Heart left ventricle (tissue), 16 donors: ENCODE measurements around the gene TAF11L14. TPM values are rescaled to one million over a fixed set of nuclear protein-coding genes. Genes with fewer than 3 reads are reported as not detected.

Experiments
- ATAC-seq, 4 donors: fragments of 200-7000 bp; cut with Tn5 transposase; one replicate each; pipeline ENCODE4 v1.9.1; 2020 to 2022; ENCODE audit warnings: moderate library complexity in 4 of 4, mild to moderate bottlenecking in 3 of 4, moderate number of reproducible peaks in 1 of 4
- DNase-seq, 5 donors: peaks; one replicate each; pipeline ENCODE4 v3.0.0-alpha.2; 2020
- H3K27ac ChIP-seq, 12 donors: fragments of 200-600 bp; sonication (generic) in 4 of 12; one replicate each; pipeline versions ENCODE4 v1.5.0 to v1.8.0; 2016 to 2022; ENCODE audit warnings: mild to moderate bottlenecking in 2 of 12
- H3K27me3 ChIP-seq, 9 donors: fragments of 200-600 bp; sonication (generic) in 2 of 9; one replicate each; pipeline versions ENCODE4 v1.5.1 to v1.8.0; 2016 to 2022; ENCODE audit warnings: mild to moderate bottlenecking in 3 of 9
- H3K36me3 ChIP-seq, 9 donors: fragments of 200-600 bp; sonication (generic) in 2 of 9; one replicate each; pipeline versions ENCODE4 v1.5.0 to v1.8.0; 2018 to 2022; ENCODE audit warnings: mild to moderate bottlenecking in 2 of 9
- H3K4me1 ChIP-seq, 12 donors: fragments of 200-600 bp; sonication (generic) in 4 of 12; one replicate each; pipeline versions ENCODE4 v1.5.0 to v1.8.0; 2016 to 2022; ENCODE audit warnings: mild to moderate bottlenecking in 3 of 12
- H3K4me3 ChIP-seq, 12 donors: fragments of 200-600 bp; sonication (generic) in 4 of 12; one replicate each; pipeline versions ENCODE4 v1.5.0 to v1.8.0; 2017 to 2022; ENCODE audit warnings: mild to moderate bottlenecking in 9 of 12, moderate library complexity in 4 of 12
- H3K9me3 ChIP-seq, 12 donors: fragments of 200-600 bp; sonication (generic) in 4 of 12; one replicate each; pipeline versions ENCODE4 v1.5.0 to v1.8.0; 2016 to 2022; ENCODE audit warnings: mild to moderate bottlenecking in 1 of 12
- POLR2A ChIP-seq, 2 donors: fragments of 450-650 bp; IDR thresholded peaks; one replicate each; pipeline ENCODE4 v1.6.1; 2017; ENCODE audit warnings: antibody characterized with exemption in 2 of 2, mild to moderate bottlenecking in 2 of 2, moderate library complexity in 2 of 2
- WGBS, 4 donors: extraction: QIAGEN DNeasy Blood & Tissue Kit in 2 of 4; methylation state at CpG; one replicate each; pipeline versions ENCODE4 v1.1.5 to v1.1.7; 2013 to 2018; 5-methylcytosine and 5-hydroxymethylcytosine counted together
- intact Hi-C, 10 donors: fragments of 100-400 bp; cut with DNase I; formaldehyde crosslinking; loops; one replicate each; pipeline versions ENCODE4 v1.11.1 to v1.14.2; 2022
- polyA plus RNA-seq, 2 donors: library from polyadenylated mRNA; stranded (reverse); fragments of 200-250 nt; gene quantifications; one replicate each; pipeline ENCODE4 v1.2.3, GENCODE V29; 2013
- total RNA-seq, 9 donors: library from RNA; depleted of rRNA in 2 of 9; stranded (reverse); fragments of >200 nt in 2 of 9; fragmentation: NEBNext Ultra II Directional in 3 of 9; extraction: Animal tissue kit (Norgen Biotek cat#: 25700) in 3 of 9; gene quantifications; one replicate each; pipeline versions ENCODE4 v1.1.0 to v1.2.4, GENCODE V29; 2016 to 2023
- TF ChIP-seq, protein P1 (sequence below), 12 donors: fragments of 200-600 bp; sonication (generic) in 4 of 12; IDR thresholded peaks; one replicate each; pipeline versions ENCODE4 v1.5.0 to v1.8.0; 2018 to 2022; ENCODE audit warnings: antibody characterized with exemption in 12 of 12, mild to moderate bottlenecking in 5 of 12
- donor health status: ischemic (EF 13 %, LVEDD 7.1; RV severe dilation, severe dysfunction).
- donor health status: healthy with polysubstance abuse.
- donor health status: DM: no; HTN: yes; CAD: no.
- donor health status: DM: no; HTN: no; CAD: no.
- donor health status: ischemic (EF 25% LVEDD 6.9; RV normal size, moderate dysfunction).
- donor health status: ischemic (EF 25% LVEDD 5.7; RV mildly dilated, moderate dysfunction).
- donor health status: healthy.
- donor health status: DM: yes; HTN: yes; CAD: no.
- donor health status: ischemic (EF 35%, LVEDD 5.7; RV mildly dilated, moderate dysfunction).
- donor health status: nonischemic (EF 11% LVEDD 7.7; RV severe dilation, severe dysfunction).
- donor health status: DM: yes; HTN: yes; CAD: no.
- donor health status: PGD.
- donor health status: ischemic (EF 29% LVEDD 5.4; RV normal size, mild dysfunction).
- donor health status: nonischemic (EF 23%, LVEDD 6.1; RV moderate dilation, normal function).

TAF11L14 gene
- total and polyA plus RNA-seq, 11 donors = not detected

DNA sequence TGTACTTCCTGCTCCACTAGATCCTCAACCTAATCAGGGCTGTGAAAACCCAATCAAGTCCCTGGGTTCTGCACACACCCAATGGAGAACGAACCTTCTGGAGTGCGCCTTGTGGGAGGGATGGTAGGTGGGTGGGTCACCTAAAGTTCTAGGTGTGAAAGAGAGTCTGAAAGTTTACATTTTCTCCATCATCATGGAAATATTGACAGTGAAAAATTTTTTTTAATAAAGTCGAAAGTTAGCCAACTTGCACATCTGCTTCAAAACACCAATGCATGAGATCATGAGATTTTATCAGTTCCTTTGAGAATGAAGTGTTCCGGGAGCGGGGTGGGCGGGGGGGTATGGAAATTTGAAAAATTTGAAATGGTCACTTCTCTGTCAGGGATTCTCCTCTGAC, 21.7 kb downstream of the TAF11L14 start:
- no peak overlapping the region for H3K27ac ChIP-seq
- DNase-seq (no peak), ATAC-seq (no peak)
- no peaks in the 10 kb centered on the region for H3K27me3 ChIP-seq
- 54 to 72% (median 59%) methylated on average over 5 to 6 of the region's 6 CpGs for WGBS, 4 donors
- H3K4me3 ChIP-seq = no peak overlapping the region
- peaks cover 0 to 7% (median 0%) of the 10 kb centered on the region in 12 donors for H3K9me3 ChIP-seq
- H3K36me3 ChIP-seq = no peaks in the 10 kb centered on the region
- intact Hi-C loops = no loop called here
- no peaks in the 10 kb centered on the region for H3K4me1 ChIP-seq
- no peak for TF ChIP-seq POLR2A (IDR thresholded peaks at IDR 0.05)
- TF ChIP-seq, protein P1, sequence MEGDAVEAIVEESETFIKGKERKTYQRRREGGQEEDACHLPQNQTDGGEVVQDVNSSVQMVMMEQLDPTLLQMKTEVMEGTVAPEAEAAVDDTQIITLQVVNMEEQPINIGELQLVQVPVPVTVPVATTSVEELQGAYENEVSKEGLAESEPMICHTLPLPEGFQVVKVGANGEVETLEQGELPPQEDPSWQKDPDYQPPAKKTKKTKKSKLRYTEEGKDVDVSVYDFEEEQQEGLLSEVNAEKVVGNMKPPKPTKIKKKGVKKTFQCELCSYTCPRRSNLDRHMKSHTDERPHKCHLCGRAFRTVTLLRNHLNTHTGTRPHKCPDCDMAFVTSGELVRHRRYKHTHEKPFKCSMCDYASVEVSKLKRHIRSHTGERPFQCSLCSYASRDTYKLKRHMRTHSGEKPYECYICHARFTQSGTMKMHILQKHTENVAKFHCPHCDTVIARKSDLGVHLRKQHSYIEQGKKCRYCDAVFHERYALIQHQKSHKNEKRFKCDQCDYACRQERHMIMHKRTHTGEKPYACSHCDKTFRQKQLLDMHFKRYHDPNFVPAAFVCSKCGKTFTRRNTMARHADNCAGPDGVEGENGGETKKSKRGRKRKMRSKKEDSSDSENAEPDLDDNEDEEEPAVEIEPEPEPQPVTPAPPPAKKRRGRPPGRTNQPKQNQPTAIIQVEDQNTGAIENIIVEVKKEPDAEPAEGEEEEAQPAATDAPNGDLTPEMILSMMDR (IDR thresholded peaks at IDR 0.05) = no peak

DNA sequence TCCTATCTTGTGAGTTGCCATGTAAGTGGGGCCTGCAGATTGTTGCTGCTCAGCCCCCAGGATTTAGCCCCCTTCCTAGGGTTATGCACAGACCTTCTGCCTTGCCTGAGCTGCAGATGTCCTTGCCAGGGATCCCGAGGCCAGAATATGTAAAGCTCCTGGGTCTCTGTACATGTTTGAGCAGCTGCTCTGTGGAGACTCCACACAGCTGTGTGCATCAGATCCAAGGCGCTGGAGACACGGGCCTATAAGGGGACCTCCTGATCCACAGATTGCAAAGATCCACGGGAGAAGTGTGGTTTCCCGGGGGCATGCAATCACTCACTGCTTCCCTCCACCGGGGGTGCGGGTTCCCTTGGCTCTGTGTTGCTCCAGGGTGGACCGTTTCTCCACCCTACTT, 28.9 kb downstream of the TAF11L14 start:
- no peaks in the 10 kb centered on the region for H3K27me3 ChIP-seq
- TF ChIP-seq POLR2A (IDR thresholded peaks at IDR 0.05) = no peak
- TF ChIP-seq, protein P1 (IDR thresholded peaks at IDR 0.05) = no peak
- no peak for DNase-seq
- H3K4me3 ChIP-seq = no peak overlapping the region
- H3K36me3 ChIP-seq = no peaks in the 10 kb centered on the region
- H3K4me1 ChIP-seq = no peaks in the 10 kb centered on the region
- no peak for ATAC-seq
- intact Hi-C loops = no loop called here
- H3K27ac ChIP-seq = no peak overlapping the region
- 78 to 89% (median 86%) methylated on average over 8 of the region's 8 CpGs for WGBS, 4 donors
- H3K9me3 ChIP-seq = peaks cover 0 to 12% (median 0%) of the 10 kb centered on the region in 12 donors

DNA sequence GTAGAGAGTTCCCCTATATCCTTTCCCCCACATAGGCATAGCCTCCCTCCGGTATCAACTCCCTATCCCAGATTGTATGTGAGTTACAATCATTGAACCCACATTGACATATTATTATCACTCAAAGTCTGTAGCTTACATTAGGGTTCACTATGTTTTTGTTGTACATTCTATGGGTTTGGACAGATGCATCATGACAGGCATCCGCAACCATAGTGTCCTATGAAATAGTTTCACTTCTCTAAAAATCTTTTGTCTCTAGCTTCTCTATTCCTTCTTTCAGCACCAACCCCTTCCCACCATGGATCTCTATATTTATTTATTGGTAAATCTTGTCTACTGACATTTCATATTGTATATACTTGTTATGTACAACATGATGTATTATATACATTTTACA, 31.6 kb downstream of the TAF11L14 start:
- ATAC-seq = no peak
- peaks cover 0 to 7% (median 0%) of the 10 kb centered on the region in 12 donors for H3K9me3 ChIP-seq
- no peaks in the 10 kb centered on the region for H3K27me3 ChIP-seq
- no peak for DNase-seq
- H3K4me3 ChIP-seq = no peak overlapping the region
- H3K4me1 ChIP-seq = no peaks in the 10 kb centered on the region
- no peaks in the 10 kb centered on the region for H3K36me3 ChIP-seq
- no peak overlapping the region for H3K27ac ChIP-seq
- 83 to 93% (median 91%) methylated on average over 2 of the region's 2 CpGs for WGBS, 4 donors
- TF ChIP-seq POLR2A (IDR thresholded peaks at IDR 0.05) = no peak
- TF ChIP-seq, protein P1 (IDR thresholded peaks at IDR 0.05) = no peak
- intact Hi-C loops = no loop called here

DNA sequence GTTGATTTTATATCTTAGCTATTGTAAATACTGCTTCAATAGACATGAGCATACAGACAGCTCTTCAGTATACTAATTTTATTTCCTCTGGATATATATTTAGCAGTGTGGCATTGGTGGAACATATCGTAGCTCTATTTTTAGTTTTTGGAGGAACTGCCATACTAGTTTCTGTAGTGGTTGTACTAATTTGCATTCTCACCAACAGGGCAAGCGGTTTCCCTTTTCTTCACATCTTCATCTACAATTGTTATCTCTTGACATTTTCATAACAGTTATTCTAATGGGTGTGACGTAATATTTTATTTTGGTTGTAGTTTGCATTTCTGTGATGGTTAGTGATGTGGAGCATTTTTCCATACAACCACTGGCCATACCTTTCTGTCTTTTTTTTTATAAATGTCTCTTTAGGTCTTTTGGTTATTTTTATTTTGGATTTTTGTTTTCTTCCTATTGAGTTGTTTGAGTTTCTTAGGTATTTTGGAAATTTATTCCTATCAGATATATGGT, 32.5 kb downstream of the TAF11L14 start:
- no peaks in the 10 kb centered on the region for H3K36me3 ChIP-seq
- ATAC-seq = no peak
- intact Hi-C loops = no loop called here
- peaks cover 0 to 5% (median 0%) of the 10 kb centered on the region in 12 donors for H3K9me3 ChIP-seq
- H3K27me3 ChIP-seq = no peaks in the 10 kb centered on the region
- 75 to 83% (median 79%) methylated on average over 3 of the region's 3 CpGs for WGBS, 4 donors
- no peak overlapping the region for H3K4me3 ChIP-seq
- DNase-seq = no peak
- TF ChIP-seq, protein P1 (IDR thresholded peaks at IDR 0.05) = no peak
- TF ChIP-seq POLR2A (IDR thresholded peaks at IDR 0.05) = no peak
- H3K27ac ChIP-seq = no peak overlapping the region
- no peaks in the 10 kb centered on the region for H3K4me1 ChIP-seq
